Karpas-422 (cell line): ENCODE results near the gene ADAM20. TPM values are rescaled to one million over a fixed set of nuclear protein-coding genes. Genes with fewer than 3 reads are reported as not detected.

Experiments
- DNase-seq: peaks from one replicate; pipeline ENCODE4 v3.0.0-alpha.2; 2015
- H2AFZ ChIP-seq: fragments of 200-600 bp; sonication (generic); 2 replicates; pipeline ENCODE4 v1.6.1; 2014; ENCODE audit warnings: antibody characterized with exemption, low read length, mixed read lengths
- H3K27ac ChIP-seq: fragments of 200-600 bp; sonication (generic); 2 replicates; pipeline ENCODE4 v1.5.1; 2014; ENCODE audit warnings: mild to moderate bottlenecking, low read length, moderate library complexity
- H3K27me3 ChIP-seq: fragments of 200-600 bp; sonication (generic); 2 replicates; pipeline ENCODE4 v1.6.1; 2014; ENCODE audit warnings: low read length, mixed read lengths
- H3K36me3 ChIP-seq: fragments of 200-600 bp; sonication (generic); 2 replicates; pipeline ENCODE4 v1.6.1; 2014; ENCODE audit warnings: low read length, mixed read lengths; ENCODE audit not compliant: insufficient read depth
- H3K4me1 ChIP-seq: fragments of 200-600 bp; sonication (generic); 2 replicates; pipeline ENCODE4 v1.6.1; 2014; ENCODE audit warnings: mild to moderate bottlenecking, low read length, mixed read lengths
- H3K4me2 ChIP-seq: fragments of 200-600 bp; sonication (generic); 2 replicates; pipeline ENCODE4 v1.6.1; 2014; ENCODE audit warnings: low read length, low read depth, mild to moderate bottlenecking; ENCODE audit not compliant: poor library complexity, severe bottlenecking
- H3K4me3 ChIP-seq: fragments of 200-600 bp; sonication (generic); 2 replicates; pipeline ENCODE4 v1.5.1; 2014; ENCODE audit warnings: mild to moderate bottlenecking, antibody characterized with exemption, low read length, mixed read lengths
- H3K79me2 ChIP-seq: fragments of 200-600 bp; sonication (generic); 2 replicates; pipeline ENCODE4 v1.6.1; 2014; ENCODE audit warnings: mild to moderate bottlenecking, low read length, mixed read lengths
- H3K9ac ChIP-seq: fragments of 200-600 bp; sonication (generic); 2 replicates; pipeline ENCODE4 v1.6.0; 2014; ENCODE audit warnings: low read length
- H3K9me2 ChIP-seq: fragments of 200-600 bp; sonication (generic), shearing (Covaris generic); replicated peaks from 2 replicates; pipeline ENCODE4 v1.6.0; 2014; ENCODE audit warnings: mild to moderate bottlenecking, low read length, moderate library complexity; ENCODE audit not compliant: insufficient read depth
- H3K9me3 ChIP-seq: fragments of 300-700, 200-600 bp; sonication (generic); 2 replicates; pipeline ENCODE4 v1.6.1; 2014; ENCODE audit warnings: low read length, mixed read lengths
- H4K20me1 ChIP-seq: fragments of 200-600 bp; sonication (generic); 2 replicates; pipeline ENCODE4 v1.6.1; 2014; ENCODE audit warnings: mild to moderate bottlenecking, antibody characterized with exemption, low read length, low read depth; ENCODE audit not compliant: insufficient read depth
- total RNA-seq: library from RNA; depleted of rRNA; stranded (reverse); fragments of >200 nt; shearing (Covaris generic); gene quantifications from 2 replicates; pipeline ENCODE4 v1.2.3, GENCODE V29; 2014; ENCODE audit warnings: low replicate concordance

Gene ADAM20
- total RNA-seq, 1 experiment from 2014 or later, result 1.6 TPM

- Histone ChIP-seq H3K9me3 (no peaks in the 10 kb centered on the region), H3K36me3 (no peaks in the 10 kb centered on the region), H2AFZ (no peak overlapping the region), H3K4me2 (no peak overlapping the region), H3K4me1 (no peaks in the 10 kb centered on the region), H3K27me3 (no peaks in the 10 kb centered on the region), H3K9me2 (no peaks in the 10 kb centered on the region), H3K9ac (no peak overlapping the region), H3K79me2 (no peaks in the 10 kb centered on the region), H3K27ac (no peak overlapping the region), H4K20me1 (no peaks in the 10 kb centered on the region), H3K4me3 (no peak overlapping the region)
- no peak for DNase-seq
These were observed 21.1 kb upstream of the ADAM20 start for GRCh38 chr14:70555890-70556289.

GRCh38 chr14:70538087-70538486 is 3.3 kb upstream of the ADAM20 start:
- H3K9me3 ChIP-seq, result no peaks in the 10 kb centered on the region
- no peak overlapping the region for H3K9ac ChIP-seq
- H3K36me3 ChIP-seq, result no peaks in the 10 kb centered on the region
- no peak overlapping the region for H3K4me2 ChIP-seq
- no peaks in the 10 kb centered on the region for H3K79me2 ChIP-seq
- no peaks in the 10 kb centered on the region for H3K9me2 ChIP-seq
- no peaks in the 10 kb centered on the region for H4K20me1 ChIP-seq
- H3K4me1 ChIP-seq, result no peaks in the 10 kb centered on the region
- no peak overlapping the region for H3K4me3 ChIP-seq
- no peaks in the 10 kb centered on the region for H3K27me3 ChIP-seq
- DNase-seq, result no peak
- no peak overlapping the region for H3K27ac ChIP-seq
- no peak overlapping the region for H2AFZ ChIP-seq

- Histone ChIP-seq H3K9me2 (no peaks in the 10 kb centered on the region), H3K27ac (no peak overlapping the region), H3K9me3 (no peaks in the 10 kb centered on the region), H3K4me2 (no peak overlapping the region), H3K4me3 (no peak overlapping the region), H2AFZ (no peak overlapping the region), H3K27me3 (no peaks in the 10 kb centered on the region), H3K36me3 (no peaks in the 10 kb centered on the region), H3K4me1 (no peaks in the 10 kb centered on the region), H3K79me2 (no peaks in the 10 kb centered on the region), H3K9ac (no peak overlapping the region), H4K20me1 (no peaks in the 10 kb centered on the region)
- DNase-seq, result no peak
These were observed 2.0 kb upstream of the ADAM20 start for GRCh38 chr14:70536830-70537229.

- Histone ChIP-seq H4K20me1 (no peaks in the 10 kb centered on the region), H3K79me2 (no peaks in the 10 kb centered on the region), H2AFZ (no peak overlapping the region), H3K36me3 (no peaks in the 10 kb centered on the region), H3K4me2 (no peak overlapping the region), H3K4me1 (no peaks in the 10 kb centered on the region), H3K27ac (no peak overlapping the region), H3K9me3 (no peaks in the 10 kb centered on the region), H3K9ac (no peak overlapping the region), H3K4me3 (no peak overlapping the region), H3K27me3 (no peaks in the 10 kb centered on the region), H3K9me2 (no peaks in the 10 kb centered on the region)
- no peak for DNase-seq
These were observed 4.4 kb downstream of the ADAM20 start for GRCh38 chr14:70530417-70530816.

GRCh38 chr14:70527501-70528105 is 7.2 kb downstream of the ADAM20 start:
- no peaks in the 10 kb centered on the region for H3K9me3 ChIP-seq
- no peak for DNase-seq
- no peak overlapping the region for H3K9ac ChIP-seq
- H3K4me2 ChIP-seq, result no peak overlapping the region
- no peak overlapping the region for H3K27ac ChIP-seq
- no peak overlapping the region for H2AFZ ChIP-seq
- no peak overlapping the region for H3K4me3 ChIP-seq
- no peaks in the 10 kb centered on the region for H3K4me1 ChIP-seq
- H3K36me3 ChIP-seq, result no peaks in the 10 kb centered on the region
- H3K9me2 ChIP-seq, result no peaks in the 10 kb centered on the region
- H4K20me1 ChIP-seq, result no peaks in the 10 kb centered on the region
- no peaks in the 10 kb centered on the region for H3K27me3 ChIP-seq
- no peaks in the 10 kb centered on the region for H3K79me2 ChIP-seq

- no peaks in the 10 kb centered on the region for H3K9me2 ChIP-seq
- H3K36me3 ChIP-seq, result no peaks in the 10 kb centered on the region
- H2AFZ ChIP-seq, result no peak overlapping the region
- no peak overlapping the region for H3K27ac ChIP-seq
- H3K4me3 ChIP-seq, result no peak overlapping the region
- peaks cover 1% of the 10 kb centered on the region for H3K9me3 ChIP-seq
- no peak overlapping the region for H3K4me2 ChIP-seq
- no peaks in the 10 kb centered on the region for H4K20me1 ChIP-seq
- no peaks in the 10 kb centered on the region for H3K79me2 ChIP-seq
- no peak for DNase-seq
- no peaks in the 10 kb centered on the region for H3K27me3 ChIP-seq
- no peaks in the 10 kb centered on the region for H3K4me1 ChIP-seq
- no peak overlapping the region for H3K9ac ChIP-seq
These were observed 9.1 kb downstream of the ADAM20 start for GRCh38 chr14:70525691-70526090.

GRCh38 chr14:70515811-70516210 is 19.0 kb downstream of the ADAM20 start:
- H3K4me1 ChIP-seq, result no peaks in the 10 kb centered on the region
- no peak overlapping the region for H3K4me2 ChIP-seq
- no peaks in the 10 kb centered on the region for H3K27me3 ChIP-seq
- no peaks in the 10 kb centered on the region for H3K79me2 ChIP-seq
- no peak overlapping the region for H3K27ac ChIP-seq
- no peak for DNase-seq
- H3K9ac ChIP-seq, result no peak overlapping the region
- H3K9me2 ChIP-seq, result no peaks in the 10 kb centered on the region
- H4K20me1 ChIP-seq, result no peaks in the 10 kb centered on the region
- H3K4me3 ChIP-seq, result no peak overlapping the region
- H2AFZ ChIP-seq, result no peak overlapping the region
- H3K36me3 ChIP-seq, result no peaks in the 10 kb centered on the region
- peaks cover 3% of the 10 kb centered on the region for H3K9me3 ChIP-seq

- H3K9me2 ChIP-seq, result no peaks in the 10 kb centered on the region
- no peaks in the 10 kb centered on the region for H3K27me3 ChIP-seq
- H4K20me1 ChIP-seq, result no peaks in the 10 kb centered on the region
- H2AFZ ChIP-seq, result no peak overlapping the region
- H3K9me3 ChIP-seq, result no peaks in the 10 kb centered on the region
- no peaks in the 10 kb centered on the region for H3K4me1 ChIP-seq
- H3K9ac ChIP-seq, result no peak overlapping the region
- no peak overlapping the region for H3K4me3 ChIP-seq
- H3K27ac ChIP-seq, result no peak overlapping the region
- no peak overlapping the region for H3K4me2 ChIP-seq
- no peak for DNase-seq
- H3K79me2 ChIP-seq, result no peaks in the 10 kb centered on the region
- no peaks in the 10 kb centered on the region for H3K36me3 ChIP-seq
These were observed 20.4 kb downstream of the ADAM20 start for GRCh38 chr14:70514168-70515069.
